ENCODE measurements around the gene IL36B.

Gene IL36B

GRCh38 chr2:113076954-113077669 lies 24.4 kb upstream of the IL36B start:
- DNase-seq (ENCODE audit: low read depth in 2 of 2), result no peak

- DNase-seq (ENCODE audit: low read depth in 2 of 2), result no peak
Measured at GRCh38 chr2:113075600-113075999, 22.9 kb upstream of the IL36B start.

GRCh38 chr2:113075030-113075429 lies 22.4 kb upstream of the IL36B start:
- no peak for DNase-seq (ENCODE audit: low read depth in 2 of 2)

- no peak for DNase-seq (ENCODE audit: low read depth in 2 of 2)
Measured at GRCh38 chr2:113073325-113073834, 20.7 kb upstream of the IL36B start.

GRCh38 chr2:113072584-113072983 lies 19.9 kb upstream of the IL36B start:
- DNase-seq (ENCODE audit: low read depth in 2 of 2), result no peak

GRCh38 chr2:113070606-113070975 lies 17.9 kb upstream of the IL36B start:
- DNase-seq (ENCODE audit: low read depth in 2 of 2), result no peak

- no peak for DNase-seq (ENCODE audit: low read depth in 2 of 2)
Measured at GRCh38 chr2:113069676-113070605, 17.3 kb upstream of the IL36B start.

GRCh38 chr2:113068706-113069485 lies 16.2 kb upstream of the IL36B start:
- no peak for DNase-seq (ENCODE audit: low read depth in 2 of 2)

- DNase-seq (ENCODE audit: low read depth in 2 of 2), result no peak
Measured at GRCh38 chr2:113068249-113068648, 15.6 kb upstream of the IL36B start.

GRCh38 chr2:113067681-113068080 lies 15.0 kb upstream of the IL36B start, which contains the start of gene IL1F10:
Gene IL1F10 (plus strand): TSS chr2:113067970. CDS start chr2:113072739, 4,769 bp downstream.
- no peak for DNase-seq (ENCODE audit: low read depth in 2 of 2)

GRCh38 chr2:113064898-113065297 lies 12.2 kb upstream of the IL36B start:
- no peak for DNase-seq (ENCODE audit: low read depth in 2 of 2)

- no peak for DNase-seq (ENCODE audit: low read depth in 2 of 2)
Measured at GRCh38 chr2:113064281-113064680, 11.6 kb upstream of the IL36B start.

GRCh38 chr2:113061896-113062770 lies 9.5 kb upstream of the IL36B start:
- no peak for DNase-seq (ENCODE audit: low read depth in 2 of 2)

- no peak for DNase-seq (ENCODE audit: low read depth in 2 of 2)
Measured at GRCh38 chr2:113061241-113061640, 8.6 kb upstream of the IL36B start.

- no peak for DNase-seq (ENCODE audit: low read depth in 2 of 2)
Measured at GRCh38 chr2:113060796-113061195, 8.1 kb upstream of the IL36B start.

GRCh38 chr2:113060396-113060795 lies 7.7 kb upstream of the IL36B start:
- no peak for DNase-seq (ENCODE audit: low read depth in 2 of 2)

GRCh38 chr2:113058998-113059960 lies 6.6 kb upstream of the IL36B start, which contains the start of gene IL36RN:
Gene IL36RN (plus strand): TSS chr2:113059198. CDS start chr2:113059439, 241 bp downstream.
- no peak for DNase-seq (ENCODE audit: low read depth in 2 of 2)

GRCh38 chr2:113058411-113058994 lies 5.8 kb upstream of the IL36B start:
- DNase-seq (ENCODE audit: low read depth in 2 of 2), result no peak

- no peak for DNase-seq (ENCODE audit: low read depth in 2 of 2)
Measured at GRCh38 chr2:113057117-113057516, 4.5 kb upstream of the IL36B start.

Data from stimulated activated CD8-positive, alpha-beta memory T cell treated with anti-CD3 and anti-CD28 coated beads, Interleukin-15, amount 100 ng/mL, for 4 hours (primary cell).